Measurements from ENCODE around the gene FOXD3.
A peak's percentile ranks its signal among the peaks of the same experiment; 100 is the strongest.

FOXD3 gene

GRCh38 chr1:63316984-63317816, 5.2 kb upstream of the FOXD3 start:
- Histone ChIP-seq H3K4me3 (peak overlapping the region; percentile 41), H3K4me1 (peaks cover 5% of the 10 kb centered on the region), H3K36me3 (replicated peaks) (no peaks in the 10 kb centered on the region), H3K9me3 (no peaks in the 10 kb centered on the region), H3K27me3 (ENCODE audit: low read depth) (no peaks in the 10 kb centered on the region)
- DNase-seq (ENCODE audit: low spot score in 2 of 2), result peak; percentile 73 to 92
- in situ Hi-C loops (cut with MboI; ENCODE audit: low sequenced_read_pairs), result no loop called here

GRCh38 chr1:63317817-63318152, 4.6 kb upstream of the FOXD3 start:
- Histone ChIP-seq H3K9me3 (no peaks in the 10 kb centered on the region), H3K36me3 (replicated peaks) (no peaks in the 10 kb centered on the region), H3K27me3 (ENCODE audit: low read depth) (no peaks in the 10 kb centered on the region), H3K4me1 (peaks cover 5% of the 10 kb centered on the region), H3K4me3 (peak overlapping the region; percentile 41)
- in situ Hi-C loops (cut with MboI; ENCODE audit: low sequenced_read_pairs), result no loop called here
- no peak for DNase-seq (ENCODE audit: low spot score in 2 of 2)

GRCh38 chr1:63318201-63318979, 4.0 kb upstream of the FOXD3 start:
- Histone ChIP-seq H3K27me3 (ENCODE audit: low read depth) (no peaks in the 10 kb centered on the region), H3K4me3 (no peak overlapping the region; the same call in none of the 2 replicates), H3K36me3 (replicated peaks) (no peaks in the 10 kb centered on the region), H3K9me3 (no peaks in the 10 kb centered on the region), H3K4me1 (peaks cover 5% of the 10 kb centered on the region)
- in situ Hi-C loops (cut with MboI; ENCODE audit: low sequenced_read_pairs), result no loop called here
- no peak for DNase-seq (ENCODE audit: low spot score in 2 of 2)

- Histone ChIP-seq H3K9me3 (no peaks in the 10 kb centered on the region), H3K36me3 (replicated peaks) (no peaks in the 10 kb centered on the region), H3K4me1 (peaks cover 5% of the 10 kb centered on the region), H3K4me3 (no peak overlapping the region), H3K27me3 (ENCODE audit: low read depth) (no peaks in the 10 kb centered on the region)
- in situ Hi-C loops (cut with MboI; ENCODE audit: low sequenced_read_pairs), result no loop called here
- DNase-seq (ENCODE audit: low spot score in 2 of 2), result no peak
These were observed 3.0 kb upstream of the FOXD3 start for GRCh38 chr1:63319046-63320021.

- H3K27me3 ChIP-seq (ENCODE audit: low read depth), result no peaks in the 10 kb centered on the region; the same call in 1 of the 2 replicates
- H3K36me3 ChIP-seq (replicated peaks), result no peaks in the 10 kb centered on the region
- H3K9me3 ChIP-seq, result no peaks in the 10 kb centered on the region
- H3K4me3 ChIP-seq, result no peak overlapping the region
- in situ Hi-C loops (cut with MboI; ENCODE audit: low sequenced_read_pairs), result no loop called here
- no peak for DNase-seq (ENCODE audit: low spot score in 2 of 2)
- peaks cover 5% of the 10 kb centered on the region for H3K4me1 ChIP-seq
These were observed 2.2 kb upstream of the FOXD3 start for GRCh38 chr1:63320022-63320721.

- Histone ChIP-seq H3K9me3 (no peaks in the 10 kb centered on the region), H3K4me1 (peaks cover 5% of the 10 kb centered on the region), H3K36me3 (replicated peaks) (no peaks in the 10 kb centered on the region), H3K27me3 (ENCODE audit: low read depth) (no peaks in the 10 kb centered on the region; the same call in 1 of the 2 replicates), H3K4me3 (no peak overlapping the region)
- DNase-seq (ENCODE audit: low spot score in 2 of 2), result no peak
- in situ Hi-C loops (cut with MboI; ENCODE audit: low sequenced_read_pairs), result no loop called here
These were observed 1.1 kb upstream of the FOXD3 start for GRCh38 chr1:63321066-63321784.

GRCh38 chr1:63321785-63322113, 618 bp upstream of the FOXD3 start:
- peak overlapping the region; percentile 46 for H3K4me3 ChIP-seq
- H3K9me3 ChIP-seq, result no peaks in the 10 kb centered on the region
- peaks cover 5% of the 10 kb centered on the region for H3K4me1 ChIP-seq
- in situ Hi-C loops (cut with MboI; ENCODE audit: low sequenced_read_pairs), result no loop called here
- H3K27me3 ChIP-seq (ENCODE audit: low read depth), result no peaks in the 10 kb centered on the region; the same call in 1 of the 2 replicates
- DNase-seq (ENCODE audit: low spot score in 2 of 2), result no peak
- H3K36me3 ChIP-seq (replicated peaks), result no peaks in the 10 kb centered on the region

- DNase-seq (ENCODE audit: low spot score in 2 of 2), result peak; percentile 22 to 68
- peak overlapping the region; percentile 46 for H3K4me3 ChIP-seq
- in situ Hi-C loops (cut with MboI; ENCODE audit: low sequenced_read_pairs), result no loop called here
These were observed 837 bp downstream of the FOXD3 start for GRCh38 chr1:63322944-63323864.

GRCh38 chr1:63323865-63324778, 1.8 kb downstream of the FOXD3 start:
- in situ Hi-C loops (cut with MboI; ENCODE audit: low sequenced_read_pairs), result no loop called here
- no peaks in the 10 kb centered on the region; the same call in 1 of the 2 replicates for H3K27me3 ChIP-seq (ENCODE audit: low read depth)
- H3K4me3 ChIP-seq, result peak overlapping the region; percentile 46
- H3K36me3 ChIP-seq (replicated peaks), result no peaks in the 10 kb centered on the region
- no peaks in the 10 kb centered on the region for H3K9me3 ChIP-seq
- H3K4me1 ChIP-seq, result peaks cover 6% of the 10 kb centered on the region
- DNase-seq (ENCODE audit: low spot score in 2 of 2), result no peak

More at GRCh38 chr1:63322944-63323864, 837 bp downstream of the FOXD3 start:
- H3K27me3 ChIP-seq (ENCODE audit: low read depth), result no peaks in the 10 kb centered on the region; the same call in 1 of the 2 replicates
- H3K9me3 ChIP-seq, result no peaks in the 10 kb centered on the region
- no peaks in the 10 kb centered on the region for H3K36me3 ChIP-seq (replicated peaks)
- H3K4me1 ChIP-seq, result peaks cover 6% of the 10 kb centered on the region

GRCh38 chr1:63324779-63325119, 2.4 kb downstream of the FOXD3 start:
- Histone ChIP-seq H3K4me1 (peaks cover 6% of the 10 kb centered on the region), H3K27me3 (ENCODE audit: low read depth) (no peaks in the 10 kb centered on the region; the same call in 1 of the 2 replicates), H3K9me3 (no peaks in the 10 kb centered on the region), H3K4me3 (peak overlapping the region; percentile 34), H3K36me3 (replicated peaks) (no peaks in the 10 kb centered on the region)
- in situ Hi-C loops (cut with MboI; ENCODE audit: low sequenced_read_pairs), result no loop called here
- DNase-seq (ENCODE audit: low spot score in 2 of 2), result no peak
